Astrocyte of the hippocampus (primary cell): ENCODE measurements around the gene FBXO30.

Source experiments
- DNase-seq: peaks from one replicate; pipeline ENCODE4 v3.0.0; 2011; ENCODE audit warnings: low read depth, low spot score

The FBXO30 gene

GRCh38 chr6:145814501-145815308 is at the start of gene FBXO30:
TSS of gene FBXO30 (minus strand) at chr6:145814795. CDS start at chr6:145806405, 8,390 bp downstream.
- peak; percentile 97 for DNase-seq

GRCh38 chr6:145863988-145864616 is 49.5 kb upstream of the FBXO30 start:
- DNase-seq, result no peak

DNA sequence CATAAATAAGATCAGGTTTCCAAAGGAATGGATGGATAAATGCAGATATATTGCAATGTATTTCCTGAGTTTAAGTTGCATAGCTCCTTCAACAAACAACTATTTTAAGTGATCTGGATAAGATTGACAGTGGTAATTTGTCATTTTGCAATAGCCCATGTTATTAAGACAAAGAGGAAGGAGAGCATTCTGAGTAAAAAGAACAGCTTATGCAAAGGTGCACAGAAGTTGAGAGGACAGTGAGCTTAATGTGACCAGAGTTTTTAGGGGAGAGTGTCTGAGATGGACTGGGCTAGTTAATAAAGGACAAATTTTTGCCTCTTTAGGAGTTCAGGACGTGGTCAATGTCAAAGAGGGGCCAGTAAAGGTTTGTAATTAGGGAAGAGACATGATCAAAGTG is 48.8 kb upstream of the FBXO30 start:
- DNase-seq, result no peak

DNA sequence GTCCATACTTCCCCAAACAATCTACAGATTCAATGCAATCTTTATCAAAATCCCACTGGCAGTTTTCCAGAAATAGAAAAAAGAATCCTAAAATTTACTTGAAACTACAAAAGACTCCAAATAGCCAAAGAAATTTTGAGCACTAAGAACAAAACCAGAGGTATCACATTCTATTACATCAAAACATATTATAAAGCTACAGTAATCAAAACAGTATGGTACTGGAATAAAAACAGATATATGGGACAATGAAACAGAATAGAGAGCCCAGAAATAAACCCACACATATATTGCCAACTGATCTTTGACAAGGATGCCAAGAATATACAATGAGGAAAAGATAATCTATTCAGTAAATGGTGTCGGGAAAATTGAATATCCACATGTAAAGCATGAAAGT is 46.0 kb upstream of the FBXO30 start:
- no peak for DNase-seq

- DNase-seq, result no peak
Observed at GRCh38 chr6:145850671-145851070, 36.1 kb upstream of the FBXO30 start.

DNA sequence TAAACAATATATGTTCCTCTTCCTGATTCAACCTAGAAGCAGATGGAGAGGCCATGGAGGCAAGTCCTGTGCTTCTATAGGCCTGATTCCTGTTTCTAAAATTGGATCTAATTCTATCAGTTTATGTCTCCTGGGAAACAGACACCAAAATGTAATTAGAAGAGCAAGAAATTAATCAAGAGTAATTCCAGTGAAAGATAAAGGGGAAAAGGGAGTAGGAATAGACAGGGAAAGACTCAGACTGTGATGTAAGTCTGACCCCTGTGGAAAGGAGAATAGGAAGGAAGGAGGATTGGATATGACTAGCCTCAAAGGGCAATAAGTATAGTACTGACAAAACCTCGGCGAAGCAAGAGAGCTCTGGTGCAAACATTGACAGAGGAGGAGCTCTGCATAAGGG is 33.9 kb upstream of the FBXO30 start:
- no peak for DNase-seq

DNA sequence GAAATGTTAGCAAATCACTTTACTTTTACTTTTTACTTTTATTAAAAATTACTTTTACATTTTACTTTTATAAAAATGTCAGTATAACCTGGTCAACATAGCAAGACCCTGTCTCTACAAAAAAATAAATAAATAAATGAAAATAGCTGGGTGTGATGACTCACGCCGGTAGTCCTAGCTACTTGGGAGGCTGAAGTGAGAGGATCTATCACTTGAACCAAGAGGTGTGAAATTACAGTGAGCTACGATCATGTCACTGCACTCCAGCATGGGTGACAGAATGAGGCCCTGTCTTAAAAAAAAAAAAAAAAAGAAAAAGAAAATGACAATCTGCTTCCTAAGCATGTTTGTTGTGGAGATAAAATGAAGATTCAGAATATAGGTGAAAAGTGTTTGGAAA is 31.0 kb upstream of the FBXO30 start:
- DNase-seq, result no peak

DNA sequence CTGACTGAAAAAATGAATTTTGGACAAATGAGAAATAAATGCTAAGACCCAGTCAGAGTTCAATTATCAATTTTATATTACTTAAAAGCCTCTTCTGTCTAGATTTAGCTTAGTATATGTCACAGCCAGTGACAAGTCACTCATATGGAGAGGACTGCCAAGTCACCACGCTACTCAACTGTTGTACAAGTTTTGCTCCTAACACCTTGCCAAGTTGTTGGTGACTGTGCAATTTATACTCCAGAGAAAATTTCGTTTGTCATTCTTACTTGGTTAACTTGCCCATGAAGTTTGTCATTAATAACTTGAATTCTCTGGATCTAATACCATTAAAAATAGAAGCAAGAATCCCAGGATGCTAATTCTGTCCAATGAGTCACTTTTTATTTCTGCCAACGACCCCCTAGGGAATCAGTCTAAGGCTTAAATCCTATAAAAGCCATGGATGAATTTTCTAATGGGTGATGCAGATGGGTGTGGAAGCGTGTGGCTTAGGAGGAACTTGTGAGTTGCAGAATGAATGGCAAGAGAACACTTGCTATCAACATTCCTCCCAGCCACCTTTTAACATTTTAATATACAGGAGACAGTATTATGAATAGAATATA is 30.4 kb upstream of the FBXO30 start:
- DNase-seq, result no peak

- peak; percentile 19 for DNase-seq
Observed at GRCh38 chr6:145842693-145843546, 28.3 kb upstream of the FBXO30 start.

DNA sequence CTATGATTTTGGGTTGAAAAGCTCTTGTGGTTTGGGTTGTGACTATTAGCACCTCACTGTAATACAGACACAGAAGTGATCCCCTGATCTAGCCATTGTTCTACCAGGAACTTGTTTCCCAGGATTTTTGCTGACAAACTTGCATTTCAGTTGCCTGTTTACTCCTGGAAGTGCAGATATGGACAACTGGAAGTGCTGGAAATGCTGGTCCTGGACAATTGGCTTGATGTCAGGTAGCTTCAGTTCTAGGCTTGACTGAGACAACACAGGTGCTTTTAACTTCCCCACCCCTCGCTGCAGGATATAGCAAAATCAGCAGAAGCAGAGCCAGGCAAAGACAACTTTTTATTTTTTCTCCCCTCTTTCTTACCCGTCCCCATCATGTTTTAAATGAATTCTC is 27.1 kb upstream of the FBXO30 start:
- DNase-seq, result no peak

GRCh38 chr6:145839653-145840052 is 25.1 kb upstream of the FBXO30 start:
- DNase-seq, result no peak

GRCh38 chr6:145838305-145838704 is 23.7 kb upstream of the FBXO30 start:
- no peak for DNase-seq

DNA sequence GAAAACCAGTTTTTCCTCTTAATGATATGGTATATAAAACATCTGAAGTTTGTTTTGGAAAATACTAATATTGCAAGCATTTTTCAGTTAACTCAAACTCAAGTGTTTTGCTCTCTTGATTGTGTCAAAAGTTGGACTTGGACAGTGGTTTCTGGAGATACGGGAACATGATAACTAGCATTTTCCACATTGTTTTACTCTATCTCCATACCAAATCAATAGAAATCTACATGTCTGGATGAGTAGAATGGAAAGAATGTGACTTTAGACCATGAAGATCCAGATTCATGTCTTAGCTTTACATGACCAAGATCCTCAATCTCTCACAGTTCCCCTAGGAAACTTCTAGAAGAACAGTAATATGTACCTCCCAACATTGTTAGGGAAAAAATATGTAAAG is 22.2 kb upstream of the FBXO30 start:
- no peak for DNase-seq

DNA sequence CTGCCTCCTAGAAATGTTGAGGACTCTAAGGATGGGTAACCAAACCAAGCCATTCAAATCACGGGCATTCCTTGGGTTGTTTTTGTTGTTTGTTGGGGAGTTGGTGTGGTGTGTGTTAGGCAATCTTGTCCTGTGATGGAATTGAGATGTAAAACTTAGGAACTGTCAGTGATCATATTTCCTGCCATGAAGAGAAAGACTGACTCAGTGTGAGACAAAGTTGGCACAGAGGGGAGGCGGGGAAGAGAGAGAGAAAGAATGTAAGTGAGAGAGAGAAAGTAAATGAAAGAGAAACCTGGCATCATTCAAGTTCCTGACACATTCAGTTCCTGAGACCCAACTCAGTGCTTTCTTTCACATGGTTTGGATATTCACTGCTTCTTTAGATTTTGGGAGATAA is 21.6 kb upstream of the FBXO30 start:
- DNase-seq, result peak; percentile 40

DNA sequence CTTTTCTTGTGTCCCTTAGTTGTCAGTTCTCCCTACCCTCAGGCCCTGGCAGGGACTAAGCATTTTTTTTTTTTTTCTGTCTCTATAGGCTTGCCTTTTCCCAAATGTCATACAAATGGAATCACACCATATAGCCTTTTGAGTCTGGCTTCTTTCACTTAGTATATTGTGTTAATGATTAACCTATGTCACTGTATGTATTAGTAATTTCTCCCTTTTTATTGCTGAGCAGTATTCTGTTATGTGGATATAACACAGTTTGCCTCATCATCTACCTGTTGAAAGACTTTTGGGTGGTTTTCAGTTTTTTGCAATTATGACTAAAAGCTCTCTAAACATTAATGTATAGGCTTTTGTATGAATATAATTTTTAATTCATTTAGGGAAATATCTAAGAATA is 16.0 kb upstream of the FBXO30 start:
- DNase-seq, result no peak

DNA sequence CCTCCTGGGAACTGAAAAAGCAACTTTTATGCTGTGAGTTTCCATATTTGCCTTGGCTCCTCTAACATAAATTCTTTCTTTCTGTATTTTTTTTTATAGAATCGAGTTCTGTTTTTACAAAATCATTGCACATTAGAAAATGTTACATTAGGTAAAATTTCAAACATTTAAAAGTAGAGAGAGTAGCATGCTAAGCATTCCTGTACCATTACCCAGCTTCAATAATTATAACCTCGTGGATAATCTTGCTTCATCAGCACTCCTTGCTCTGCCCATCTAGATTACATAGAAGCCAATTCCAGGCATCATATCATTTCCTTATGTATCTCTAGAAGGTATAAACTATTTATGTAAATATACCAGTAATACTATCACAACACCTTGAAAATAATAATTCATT is 15.4 kb upstream of the FBXO30 start:
- no peak for DNase-seq

DNA sequence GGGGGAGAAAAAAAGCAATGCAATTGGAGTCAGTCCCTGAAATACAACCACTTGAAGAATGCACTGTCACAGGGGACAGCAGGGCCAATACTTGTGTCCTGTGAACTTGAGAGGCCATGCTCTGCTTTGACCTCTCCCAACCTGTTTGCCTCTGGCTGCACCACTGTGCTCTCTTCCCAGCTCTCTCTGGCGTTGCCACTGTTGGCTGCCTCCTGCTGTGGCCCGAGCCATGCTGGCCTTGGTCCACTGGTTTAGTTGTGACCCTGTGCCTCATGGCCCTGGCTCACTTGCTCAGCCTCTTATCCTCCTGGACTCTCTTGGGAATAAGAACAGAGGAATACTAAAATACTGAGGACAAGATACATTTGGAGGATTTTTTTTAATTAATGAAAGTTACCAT is 14.5 kb upstream of the FBXO30 start:
- no peak for DNase-seq

DNA sequence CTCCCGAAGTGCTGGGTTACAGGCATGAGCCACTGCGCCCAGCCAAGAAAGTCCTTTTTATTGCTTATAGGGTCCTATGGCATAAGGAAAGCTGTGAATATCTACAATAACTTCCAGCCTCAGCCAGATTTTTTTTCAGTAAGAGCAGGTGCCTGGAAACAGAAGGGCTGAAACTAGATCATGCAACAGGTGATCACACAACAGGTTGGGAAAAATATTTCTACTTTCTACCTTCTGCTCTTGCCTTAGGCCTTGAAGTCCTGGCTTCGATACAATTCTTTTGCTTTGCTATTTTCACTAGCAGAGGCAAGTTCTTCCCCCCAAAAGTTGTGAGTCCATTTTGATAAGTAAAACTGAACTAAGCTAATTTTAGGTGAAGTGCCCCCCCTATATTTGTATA is 9.7 kb upstream of the FBXO30 start:
- DNase-seq, result no peak

DNA sequence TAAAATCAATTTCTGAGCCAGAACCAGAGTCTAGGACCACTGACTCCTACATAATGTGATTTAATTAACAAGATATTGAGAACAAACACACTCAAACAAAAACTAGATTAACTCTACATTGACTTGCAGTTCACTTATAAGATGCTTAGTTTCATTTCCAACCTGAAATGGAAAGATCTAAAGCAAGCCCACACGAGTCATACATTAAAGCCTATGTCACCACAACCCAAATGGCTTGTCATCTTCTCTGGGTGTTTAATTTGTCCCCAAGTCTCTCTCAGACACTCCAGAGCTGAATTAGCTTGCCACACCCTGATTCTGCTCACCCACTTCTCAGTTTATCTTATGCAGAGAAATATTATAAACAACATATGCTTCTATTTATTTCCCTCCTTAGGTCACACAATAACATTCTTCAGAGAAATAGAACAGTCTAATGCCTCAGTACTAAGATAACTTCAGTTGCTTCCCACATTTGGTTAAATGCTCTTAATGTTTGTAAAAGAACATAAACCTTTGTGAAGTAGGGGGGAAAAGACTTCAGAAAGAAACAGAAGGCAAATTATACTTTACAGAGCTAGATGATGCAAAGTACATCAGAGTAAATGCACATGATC is 8.8 kb upstream of the FBXO30 start:
- no peak for DNase-seq

DNA sequence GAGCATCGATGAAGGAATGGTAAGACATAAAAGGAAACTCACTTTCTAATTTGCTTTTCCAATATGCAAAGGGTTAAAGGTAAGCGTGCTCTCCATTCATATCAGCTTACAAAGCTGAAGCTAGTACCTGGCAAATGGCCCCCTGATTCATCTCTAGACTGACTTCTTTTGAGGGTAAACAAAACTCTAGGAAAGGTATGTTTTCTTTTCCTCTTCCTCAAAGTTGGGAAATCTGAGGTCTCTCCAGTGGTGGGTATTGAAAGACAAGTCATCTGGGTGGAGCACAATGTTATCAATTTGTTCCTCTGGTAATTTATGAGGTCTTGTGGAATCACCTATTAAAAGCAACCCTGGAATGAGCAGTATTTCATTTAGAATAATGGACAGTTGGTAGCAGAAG is 7.9 kb upstream of the FBXO30 start:
- DNase-seq, result no peak

DNA sequence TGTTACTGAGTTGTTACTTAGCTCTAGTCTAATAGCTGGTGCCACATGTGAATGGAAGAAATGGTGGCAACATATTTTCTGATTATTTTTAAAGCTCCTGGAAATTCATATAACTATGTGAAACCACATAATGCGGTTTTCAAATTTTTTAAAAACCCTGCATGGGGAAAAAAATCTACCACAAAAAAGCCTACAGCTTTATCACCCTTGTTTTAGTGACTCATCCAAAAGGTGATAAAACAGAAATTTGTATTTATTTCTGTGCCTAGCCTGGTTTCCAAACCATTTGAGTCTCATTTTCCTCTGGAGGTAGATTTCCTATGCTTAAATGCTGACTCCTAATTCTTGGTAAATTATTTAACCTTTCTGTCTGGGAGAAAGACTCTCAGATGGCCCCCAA is 5.4 kb upstream of the FBXO30 start:
- no peak for DNase-seq

DNA sequence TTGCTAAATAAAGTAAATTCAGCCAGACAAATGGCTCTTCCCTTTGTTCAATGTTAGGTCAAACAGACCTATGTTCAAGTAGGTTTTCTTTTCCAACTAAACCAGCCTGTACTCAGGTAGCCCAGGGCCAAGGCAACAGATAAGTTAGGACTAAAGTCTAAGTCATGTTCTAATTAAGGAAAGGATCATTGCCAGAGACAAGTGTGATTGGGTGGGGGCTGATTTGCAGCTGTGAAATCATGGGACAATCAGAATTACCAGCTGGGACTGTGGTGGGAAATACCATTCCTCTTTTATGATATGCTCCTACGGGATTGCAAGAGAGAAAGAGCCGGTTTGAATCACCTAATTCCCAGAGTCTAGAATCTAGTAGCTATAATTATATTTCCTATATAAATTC is 4.2 kb upstream of the FBXO30 start:
- no peak for DNase-seq
